SK-N-SH (cell line): ENCODE data around the gene CALCOCO1.

Source experiments
- RCOR1 ChIP-seq: fragments of 150-350 bp; IDR thresholded peaks from 2 replicates; pipeline ENCODE4 v1.6.1; 2017; ENCODE audit warnings: antibody characterized with exemption, low read length
- USF2 ChIP-seq: fragments of 150-350 bp; IDR thresholded peaks from 2 replicates; pipeline ENCODE4 v1.6.1; 2017; ENCODE audit warnings: antibody characterized with exemption, low read length, low read depth, borderline replicate concordance

DNA sequence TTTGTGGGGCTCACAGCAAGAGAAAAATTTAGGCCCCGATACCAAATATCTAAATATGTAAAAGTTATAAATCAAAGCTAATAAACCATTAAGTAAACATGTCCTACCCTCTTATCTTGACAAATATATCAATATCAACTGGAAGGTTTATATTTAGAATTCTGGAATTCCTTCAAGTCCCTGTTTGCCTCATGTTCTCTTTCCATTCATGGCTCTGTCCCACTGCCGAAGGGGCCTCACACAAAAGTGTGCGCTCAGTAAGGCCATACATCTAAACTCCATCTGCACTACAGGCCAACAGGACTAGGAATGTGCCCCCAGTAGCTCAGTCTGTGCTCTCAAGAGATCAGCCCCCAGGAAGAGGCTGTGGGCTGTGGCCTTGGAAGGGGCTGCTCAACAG, 40.8 kb downstream of the CALCOCO1 start:
- no peak for TF ChIP-seq USF2
- TF ChIP-seq RCOR1 = no peak
